Choroid plexus epithelial cell (primary cell): ENCODE results near the gene SLC25A22.

Experiments
- DNase-seq: peaks from one replicate; pipeline ENCODE4 v3.0.0-alpha.2; 2010; ENCODE audit warnings: low read depth
- H3K4me3 ChIP-seq: 2 replicates; pipeline ENCODE4 v1.5.1; 2011; ENCODE audit warnings: low read depth, mild to moderate bottlenecking, control low read depth, low read length, moderate library complexity
- TF ChIP-seq, protein P1 (sequence below): conservative IDR thresholded peaks from 2 replicates; pipeline ENCODE4 v1.5.1; 2011; ENCODE audit warnings: low read depth, mild to moderate bottlenecking, control low read depth, inconsistent platforms, low read length, moderate library complexity

The SLC25A22 gene

DNA sequence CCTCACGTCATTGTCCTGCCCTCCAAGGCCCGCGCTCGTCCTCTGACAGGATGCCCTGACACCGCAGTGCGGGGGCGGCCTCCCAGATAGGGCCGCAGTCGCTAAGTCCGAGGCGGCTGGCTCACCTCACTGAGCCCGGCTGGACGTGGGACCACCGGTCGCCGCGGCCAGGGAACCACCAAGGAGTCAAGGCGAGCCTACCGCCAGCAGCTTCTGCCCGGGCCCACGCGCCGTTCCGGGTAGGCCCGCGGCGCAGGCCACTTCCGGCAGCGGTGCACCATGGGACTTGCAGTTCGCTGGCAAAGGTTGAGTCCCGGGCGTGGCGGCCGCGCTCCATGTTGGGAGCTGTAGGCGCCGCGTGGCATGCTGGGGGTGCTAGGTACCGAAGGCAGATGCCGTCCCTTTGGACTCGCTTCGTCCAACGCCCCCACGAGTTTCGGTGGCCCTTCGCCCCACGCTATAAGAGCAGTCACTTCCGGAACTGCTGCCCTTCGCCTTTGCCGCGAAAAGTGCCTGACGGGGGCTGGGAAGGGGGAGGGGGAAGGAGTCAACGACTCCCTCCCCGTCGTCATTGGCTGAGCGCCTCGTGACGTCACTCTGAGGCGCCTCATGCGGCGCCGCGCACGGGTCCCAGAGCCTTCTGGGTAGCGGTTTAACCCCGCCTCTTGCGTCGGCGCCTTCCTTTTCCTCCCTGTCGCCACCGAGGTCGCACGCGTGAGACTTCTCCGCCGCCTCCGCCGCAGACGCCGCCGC, 11.4 kb upstream of the SLC25A22 start, which contains the start of gene RPLP2:
Gene RPLP2 (plus strand): TSS at position 681 of the 753 bp plus-strand sequence. CDS start 268 bp downstream, outside the sequence.
- peak; percentile 98 for DNase-seq
- H3K4me3 ChIP-seq: peak within 1 kb of the TSS; percentile 93
- TF ChIP-seq, protein P1, sequence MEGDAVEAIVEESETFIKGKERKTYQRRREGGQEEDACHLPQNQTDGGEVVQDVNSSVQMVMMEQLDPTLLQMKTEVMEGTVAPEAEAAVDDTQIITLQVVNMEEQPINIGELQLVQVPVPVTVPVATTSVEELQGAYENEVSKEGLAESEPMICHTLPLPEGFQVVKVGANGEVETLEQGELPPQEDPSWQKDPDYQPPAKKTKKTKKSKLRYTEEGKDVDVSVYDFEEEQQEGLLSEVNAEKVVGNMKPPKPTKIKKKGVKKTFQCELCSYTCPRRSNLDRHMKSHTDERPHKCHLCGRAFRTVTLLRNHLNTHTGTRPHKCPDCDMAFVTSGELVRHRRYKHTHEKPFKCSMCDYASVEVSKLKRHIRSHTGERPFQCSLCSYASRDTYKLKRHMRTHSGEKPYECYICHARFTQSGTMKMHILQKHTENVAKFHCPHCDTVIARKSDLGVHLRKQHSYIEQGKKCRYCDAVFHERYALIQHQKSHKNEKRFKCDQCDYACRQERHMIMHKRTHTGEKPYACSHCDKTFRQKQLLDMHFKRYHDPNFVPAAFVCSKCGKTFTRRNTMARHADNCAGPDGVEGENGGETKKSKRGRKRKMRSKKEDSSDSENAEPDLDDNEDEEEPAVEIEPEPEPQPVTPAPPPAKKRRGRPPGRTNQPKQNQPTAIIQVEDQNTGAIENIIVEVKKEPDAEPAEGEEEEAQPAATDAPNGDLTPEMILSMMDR: no peak

DNA sequence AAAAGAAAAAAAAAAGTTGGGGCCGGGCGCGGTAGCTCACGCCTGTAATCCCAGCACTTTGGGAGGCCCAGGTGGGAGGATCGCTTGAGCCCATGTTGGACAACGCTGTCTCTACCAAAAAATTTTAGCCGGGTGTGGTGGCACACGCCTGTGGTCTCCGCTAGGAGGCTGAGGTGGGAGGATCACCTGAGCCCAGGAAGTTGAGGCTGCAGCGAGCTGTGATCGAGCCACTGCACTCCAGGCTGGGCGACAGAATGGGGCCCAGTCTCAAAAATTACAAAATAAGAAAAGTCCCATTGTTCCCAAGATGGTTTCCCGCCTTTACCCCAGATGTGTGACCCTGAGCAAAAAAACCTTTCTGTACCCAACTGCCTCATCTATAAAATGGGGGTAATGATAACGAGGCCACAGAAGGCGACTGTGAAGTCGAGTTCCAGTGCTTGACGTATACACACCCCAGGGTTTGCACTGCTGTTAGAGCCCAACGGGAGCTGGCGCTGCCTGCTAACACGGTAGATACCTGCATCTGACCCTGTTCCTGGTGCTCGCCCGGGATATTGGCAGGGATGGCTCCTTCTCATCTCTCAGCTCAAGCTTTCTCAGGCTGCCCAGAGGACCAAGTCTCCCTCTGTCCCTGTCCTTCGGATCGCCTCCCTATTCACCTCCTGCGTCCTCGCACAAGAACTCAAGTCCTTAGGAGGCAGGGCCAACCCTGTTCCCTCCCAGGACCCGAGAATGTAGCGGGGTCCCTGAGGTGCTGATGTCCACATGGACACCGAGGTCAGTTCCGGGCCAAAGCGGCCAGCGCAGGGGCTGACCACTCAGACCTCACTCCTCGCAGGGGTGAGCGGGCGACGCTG, 10.6 kb upstream of the SLC25A22 start:
- H3K4me3 ChIP-seq: peak overlapping the region; percentile 93
- DNase-seq: no peak
- TF ChIP-seq, protein P1: no peak

DNA sequence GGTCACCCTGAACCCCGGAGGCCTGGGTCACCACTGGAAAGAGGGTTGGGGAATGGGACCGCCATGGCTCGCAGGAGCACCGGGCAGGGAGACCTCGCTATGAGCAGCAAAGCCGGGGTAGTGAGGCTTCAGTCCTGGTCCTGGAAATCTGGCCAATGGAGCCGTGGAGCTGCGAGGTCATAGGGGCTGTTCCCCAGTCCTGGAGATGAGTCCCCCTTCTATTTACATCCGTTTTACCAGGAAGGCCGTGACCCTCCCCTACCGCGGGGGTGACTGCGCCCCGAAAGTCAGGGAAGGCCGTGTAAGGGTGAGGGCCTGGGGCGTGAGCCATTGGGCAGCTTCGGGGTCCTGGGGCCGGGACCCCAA, 6.5 kb upstream of the SLC25A22 start:
- TF ChIP-seq, protein P1: no peak
- no peak for DNase-seq
- H3K4me3 ChIP-seq: peak overlapping the region; percentile 64

DNA sequence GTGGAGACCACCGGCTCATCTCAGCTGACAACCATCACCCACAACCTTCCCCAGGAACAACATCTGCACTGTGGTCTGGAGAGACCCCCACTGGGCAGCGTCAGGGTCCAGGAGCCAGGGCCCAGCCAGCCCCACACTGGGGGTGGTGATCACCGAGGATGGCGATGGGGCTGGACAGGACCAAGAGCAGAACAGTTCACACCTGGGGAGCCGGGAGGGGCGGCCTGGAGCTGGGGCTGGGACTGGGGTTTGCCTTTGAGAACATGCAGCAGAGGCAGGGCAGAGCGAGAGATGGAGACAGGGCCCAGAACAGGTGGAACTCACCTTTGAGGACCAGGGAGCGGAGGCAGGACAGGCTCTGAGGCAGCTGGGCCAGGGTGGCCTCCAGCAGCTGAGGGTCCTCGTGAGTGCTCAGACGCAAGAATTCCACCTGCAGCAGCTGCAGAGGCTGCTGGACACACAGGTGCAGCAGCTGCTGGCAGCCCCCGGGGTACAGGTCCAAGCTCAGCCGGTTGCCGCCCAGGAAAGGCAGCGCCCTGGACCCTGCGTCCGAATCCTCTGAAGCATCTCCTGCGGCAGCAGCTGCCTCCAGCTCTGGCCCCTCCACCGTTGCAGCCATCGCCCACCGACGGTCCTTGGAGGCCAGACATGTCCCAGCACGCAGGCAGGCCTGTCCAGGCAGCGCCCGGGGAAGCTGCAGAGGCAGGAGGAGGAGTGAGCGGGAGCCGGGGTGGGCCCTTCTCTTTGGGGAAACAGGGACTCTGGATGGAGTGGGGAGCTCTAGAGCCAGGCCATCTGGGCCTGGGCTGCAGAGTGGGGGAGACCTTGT, 5.9 kb upstream of the SLC25A22 start:
- no peak for DNase-seq
- H3K4me3 ChIP-seq: peak overlapping the region; percentile 64
- TF ChIP-seq, protein P1: no peak

DNA sequence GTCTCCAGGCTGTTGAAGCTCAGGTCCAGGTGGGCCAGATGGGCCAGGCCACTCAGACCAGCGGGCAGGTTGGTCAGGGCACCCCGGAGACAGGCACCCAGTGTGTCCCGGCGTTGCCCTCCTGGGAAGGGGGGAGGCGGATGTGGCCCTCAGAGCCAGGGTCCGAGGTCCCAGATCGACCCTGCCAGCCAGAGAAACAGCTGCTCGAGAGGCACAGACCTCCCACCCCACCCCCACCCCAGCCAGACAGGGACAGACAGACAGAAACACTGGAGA, 5.3 kb upstream of the SLC25A22 start:
- no peak for DNase-seq
- TF ChIP-seq, protein P1: no peak
- no peak overlapping the region for H3K4me3 ChIP-seq

DNA sequence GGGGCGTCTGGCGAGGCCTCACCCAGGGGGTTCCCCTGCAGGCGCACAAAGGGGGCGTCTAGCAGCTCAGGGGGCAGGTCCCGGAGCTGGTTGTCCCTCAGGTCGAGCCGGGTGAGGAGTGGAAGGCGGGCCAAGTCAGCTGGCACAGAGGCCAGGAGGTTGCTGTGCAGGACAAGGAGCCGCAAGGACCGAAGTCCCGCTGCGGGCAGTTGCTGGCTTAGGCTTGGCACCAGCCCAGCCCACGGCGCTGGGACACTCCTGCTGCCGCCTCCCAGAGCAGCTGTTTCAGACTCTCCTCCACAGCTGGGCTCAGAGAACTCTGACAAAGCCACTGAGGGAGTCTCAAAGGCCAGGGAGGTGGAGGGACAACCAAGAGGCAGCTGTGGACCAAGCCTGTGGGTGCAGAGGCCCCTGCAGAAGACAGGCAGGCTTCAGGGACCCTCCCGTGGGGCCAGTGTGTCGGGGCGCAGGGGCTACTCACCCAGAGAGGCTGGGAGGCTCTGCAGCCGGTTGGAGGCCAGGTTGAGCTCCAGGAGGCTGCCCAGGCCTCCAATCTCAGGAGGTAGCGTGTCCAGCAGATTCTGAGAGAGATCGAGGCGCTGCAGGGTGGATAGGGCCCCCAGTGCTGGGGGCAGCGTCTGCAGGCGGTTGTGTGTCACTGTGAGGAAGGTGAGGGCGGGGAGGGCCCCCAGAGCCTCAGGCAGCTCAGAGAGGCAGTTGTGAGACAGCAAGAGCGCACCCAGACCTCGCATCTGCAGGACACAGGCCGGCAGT, 4.8 kb upstream of the SLC25A22 start:
- no peak for DNase-seq
- no peak overlapping the region for H3K4me3 ChIP-seq
- TF ChIP-seq, protein P1: no peak
